SK-N-SH treated with all-trans-retinoic acid at 6 μM for 48 hours (cell line): ENCODE data around the gene PIH1D1.

Experiments
- ATAC-seq: fragments of 200-7000 bp; cut with Tn5 transposase; 3 replicates; pipeline ENCODE4 v1.9.1; 2020; ENCODE audit warnings: mild to moderate bottlenecking, moderate library complexity
- BACH2 ChIP-seq: fragments of 250-450 bp; sonication (Bioruptor Pico); IDR thresholded peaks from 2 replicates; pipeline ENCODE4 v1.9.0; 2021; ENCODE audit warnings: mild to moderate bottlenecking, borderline replicate concordance
- CSDC2 ChIP-seq: fragments of 250-450 bp; sonication (Bioruptor Pico); IDR thresholded peaks from 2 replicates; pipeline ENCODE4 v1.5.0; 2020; ENCODE audit warnings: mild to moderate bottlenecking, moderate library complexity
- ESRRG ChIP-seq: fragments of 250-450 bp; sonication (Bioruptor Pico); IDR thresholded peaks from 2 replicates; pipeline ENCODE4 v1.6.1; 2021; ENCODE audit warnings: mild to moderate bottlenecking
- GLIS3 ChIP-seq: fragments of 250-450 bp; sonication (Bioruptor Pico); IDR thresholded peaks from 2 replicates; pipeline ENCODE4 v1.5.0; 2020; ENCODE audit warnings: mild to moderate bottlenecking, moderate library complexity
- ISL1 ChIP-seq: fragments of 250-450 bp; sonication (Bioruptor Pico); IDR thresholded peaks from 2 replicates; pipeline ENCODE4 v2.1.2; 2022; ENCODE audit warnings: mild to moderate bottlenecking, moderate library complexity
- OSR1 ChIP-seq: fragments of 250-450 bp; sonication (Bioruptor Pico); IDR thresholded peaks from 2 replicates; pipeline ENCODE4 v1.8.0; 2022; ENCODE audit warnings: moderate library complexity, mild to moderate bottlenecking, inconsistent platforms
- PATZ1 ChIP-seq: fragments of 250-450 bp; sonication (Bioruptor Pico); IDR thresholded peaks from 2 replicates; pipeline ENCODE4 v1.8.0; 2020; ENCODE audit warnings: mild to moderate bottlenecking, moderate library complexity, borderline replicate concordance
- POU6F1 ChIP-seq: fragments of 250-450 bp; sonication (Bioruptor Pico); IDR thresholded peaks from 2 replicates; pipeline ENCODE4 v1.8.0; 2021; ENCODE audit warnings: low read depth, mild to moderate bottlenecking, moderate library complexity, borderline replicate concordance
- PPARA ChIP-seq: fragments of 250-450 bp; sonication (Bioruptor Pico); IDR thresholded peaks from 2 replicates; pipeline ENCODE4 v1.5.0; 2020; ENCODE audit warnings: mild to moderate bottlenecking, borderline replicate concordance
- RARB ChIP-seq: fragments of 250-450 bp; sonication (Bioruptor Pico); IDR thresholded peaks from 2 replicates; pipeline ENCODE4 v1.8.0; 2021; ENCODE audit warnings: mild to moderate bottlenecking, moderate library complexity
- SNAI2 ChIP-seq: fragments of 250-450 bp; sonication (Bioruptor Pico); IDR thresholded peaks from 2 replicates; pipeline ENCODE4 v1.5.0; 2020; ENCODE audit warnings: mild to moderate bottlenecking, moderate library complexity
- TCF4 ChIP-seq: fragments of 250-450 bp; sonication (Bioruptor Pico); IDR thresholded peaks from 2 replicates; pipeline ENCODE4 v1.8.0; 2021; ENCODE audit warnings: mild to moderate bottlenecking, moderate library complexity, borderline replicate concordance
- TOX ChIP-seq: fragments of 250-450 bp; sonication (Bioruptor Pico); IDR thresholded peaks from 2 replicates; pipeline ENCODE4 v1.8.0; 2021; ENCODE audit warnings: mild to moderate bottlenecking, moderate library complexity, borderline replicate concordance
- TSHZ2 ChIP-seq: fragments of 250-450 bp; sonication (Bioruptor Pico); IDR thresholded peaks from 2 replicates; pipeline ENCODE4 v1.5.0; 2020; ENCODE audit warnings: mild to moderate bottlenecking, moderate library complexity
- ZC3H10 ChIP-seq: fragments of 250-450 bp; sonication (Bioruptor Pico); IDR thresholded peaks from 2 replicates; pipeline ENCODE4 v1.5.1; 2021; ENCODE audit warnings: mild to moderate bottlenecking, moderate library complexity
- ZFP3 ChIP-seq: fragments of 250-450 bp; sonication (Bioruptor Pico); IDR thresholded peaks from 2 replicates; pipeline ENCODE4 v1.5.0; 2020; ENCODE audit warnings: mild to moderate bottlenecking, moderate library complexity
- ZFP30 ChIP-seq: fragments of 450-650 bp; formaldehyde crosslinking; IDR thresholded peaks from 2 replicates; pipeline ENCODE4 v1.5.0; 2022; ENCODE audit warnings: mild to moderate bottlenecking, moderate library complexity
- ZNF565 ChIP-seq: fragments of 450-650 bp; formaldehyde crosslinking; conservative IDR thresholded peaks from 2 replicates; pipeline ENCODE4 v1.5.0; 2020; ENCODE audit warnings: low read depth, mild to moderate bottlenecking, moderate library complexity
- ZNF70 ChIP-seq: fragments of 450-650 bp; formaldehyde crosslinking; IDR thresholded peaks from 2 replicates; pipeline ENCODE4 v1.5.0; 2020; ENCODE audit warnings: mild to moderate bottlenecking, moderate library complexity
- ZNF8 ChIP-seq: fragments of 450-650 bp; formaldehyde crosslinking; IDR thresholded peaks from 2 replicates; pipeline ENCODE4 v1.5.0; 2020; ENCODE audit warnings: mild to moderate bottlenecking, moderate library complexity
- TF ChIP-seq, protein P1 (sequence below): fragments of 250-450 bp; sonication (Bioruptor Pico); IDR thresholded peaks from 2 replicates; pipeline ENCODE4 v1.5.1; 2020; ENCODE audit warnings: low read depth, mild to moderate bottlenecking, moderate library complexity
- TF ChIP-seq, protein P2 (sequence below): fragments of 250-450 bp; sonication (Bioruptor Pico); IDR thresholded peaks from 2 replicates; pipeline ENCODE4 v1.5.1; 2021; ENCODE audit warnings: mild to moderate bottlenecking, moderate library complexity

The PIH1D1 gene

GRCh38 chr19:49421878-49422202, 29.8 kb downstream of the PIH1D1 start:
- ATAC-seq = no peak

GRCh38 chr19:49421039-49421877, 30.4 kb downstream of the PIH1D1 start:
- peak; percentile 53 for ATAC-seq
- TF ChIP-seq TCF4 = no peak
- TF ChIP-seq ESRRG = no peak

More at GRCh38 chr19:49421878-49422202, 29.8 kb downstream of the PIH1D1 start:
- no peak for TF ChIP-seq RARB
- TF ChIP-seq POU6F1 (CRISPR knock-in tag) = no peak
- TF ChIP-seq OSR1 = no peak
- TF ChIP-seq, protein P1, sequence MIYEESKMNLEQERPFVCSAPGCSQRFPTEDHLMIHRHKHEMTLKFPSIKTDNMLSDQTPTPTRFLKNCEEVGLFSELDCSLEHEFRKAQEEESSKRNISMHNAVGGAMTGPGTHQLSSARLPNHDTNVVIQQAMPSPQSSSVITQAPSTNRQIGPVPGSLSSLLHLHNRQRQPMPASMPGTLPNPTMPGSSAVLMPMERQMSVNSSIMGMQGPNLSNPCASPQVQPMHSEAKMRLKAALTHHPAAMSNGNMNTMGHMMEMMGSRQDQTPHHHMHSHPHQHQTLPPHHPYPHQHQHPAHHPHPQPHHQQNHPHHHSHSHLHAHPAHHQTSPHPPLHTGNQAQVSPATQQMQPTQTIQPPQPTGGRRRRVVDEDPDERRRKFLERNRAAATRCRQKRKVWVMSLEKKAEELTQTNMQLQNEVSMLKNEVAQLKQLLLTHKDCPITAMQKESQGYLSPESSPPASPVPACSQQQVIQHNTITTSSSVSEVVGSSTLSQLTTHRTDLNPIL = no peak
- no peak for TF ChIP-seq ZNF8 (CRISPR knock-in tag)
- TF ChIP-seq TOX (CRISPR knock-in tag) = no peak
- TF ChIP-seq TCF4 = no peak
- no peak for TF ChIP-seq SNAI2 (CRISPR knock-in tag)
- TF ChIP-seq ZFP30 (CRISPR knock-in tag) = no peak
- TF ChIP-seq ZFP3 (CRISPR knock-in tag) = no peak
- TF ChIP-seq ZNF565 (CRISPR knock-in tag) = no peak
- no peak for TF ChIP-seq ZC3H10 (CRISPR knock-in tag)
- no peak for TF ChIP-seq PATZ1 (CRISPR knock-in tag)
- no peak for TF ChIP-seq GLIS3 (CRISPR knock-in tag)
- TF ChIP-seq CSDC2 (CRISPR knock-in tag) = no peak
- no peak for TF ChIP-seq TSHZ2
- TF ChIP-seq ESRRG = no peak
- TF ChIP-seq BACH2 (CRISPR knock-in tag) = no peak
- TF ChIP-seq ZNF70 = no peak
- no peak for TF ChIP-seq PPARA

DNA sequence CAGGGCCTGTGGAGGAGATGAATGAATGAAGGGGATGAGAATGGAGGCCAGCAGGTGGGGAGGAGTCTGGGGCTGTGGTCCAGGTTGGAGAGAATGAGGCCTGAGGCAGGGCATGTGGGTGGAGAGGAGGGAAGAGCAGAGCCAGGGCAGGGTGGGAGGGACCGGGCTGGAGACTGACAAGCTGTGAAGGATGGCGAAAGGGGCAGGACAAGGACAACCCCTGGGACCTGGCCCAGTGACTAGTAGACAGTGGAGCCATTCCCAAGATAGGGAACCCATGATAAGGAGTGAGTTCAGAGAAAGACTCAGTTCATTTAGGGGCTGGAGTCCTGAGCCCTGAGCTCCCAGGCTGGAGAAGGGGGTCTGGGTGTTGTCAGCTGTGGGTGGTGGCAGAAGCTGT, 31.4 kb downstream of the PIH1D1 start:
- no peak for ATAC-seq
- TF ChIP-seq, protein P1 = no peak
- TF ChIP-seq, protein P2, sequence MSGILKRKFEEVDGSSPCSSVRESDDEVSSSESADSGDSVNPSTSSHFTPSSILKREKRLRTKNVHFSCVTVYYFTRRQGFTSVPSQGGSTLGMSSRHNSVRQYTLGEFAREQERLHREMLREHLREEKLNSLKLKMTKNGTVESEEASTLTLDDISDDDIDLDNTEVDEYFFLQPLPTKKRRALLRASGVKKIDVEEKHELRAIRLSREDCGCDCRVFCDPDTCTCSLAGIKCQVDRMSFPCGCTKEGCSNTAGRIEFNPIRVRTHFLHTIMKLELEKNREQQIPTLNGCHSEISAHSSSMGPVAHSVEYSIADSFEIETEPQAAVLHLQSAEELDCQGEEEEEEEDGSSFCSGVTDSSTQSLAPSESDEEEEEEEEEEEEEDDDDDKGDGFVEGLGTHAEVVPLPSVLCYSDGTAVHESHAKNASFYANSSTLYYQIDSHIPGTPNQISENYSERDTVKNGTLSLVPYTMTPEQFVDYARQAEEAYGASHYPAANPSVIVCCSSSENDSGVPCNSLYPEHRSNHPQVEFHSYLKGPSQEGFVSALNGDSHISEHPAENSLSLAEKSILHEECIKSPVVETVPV = no peak
- TF ChIP-seq GLIS3 (CRISPR knock-in tag) = no peak
- TF ChIP-seq TCF4 = no peak
- TF ChIP-seq SNAI2 (CRISPR knock-in tag) = no peak
- TF ChIP-seq TSHZ2 = no peak
- no peak for TF ChIP-seq CSDC2 (CRISPR knock-in tag)
- TF ChIP-seq ISL1 (CRISPR knock-in tag) = no peak
- TF ChIP-seq ZNF565 (CRISPR knock-in tag) = no peak
- TF ChIP-seq RARB = no peak
- TF ChIP-seq ZNF8 (CRISPR knock-in tag) = no peak
- no peak for TF ChIP-seq ZNF70
- no peak for TF ChIP-seq ZFP30 (CRISPR knock-in tag)
